Measurements from ENCODE around the gene SOX6.

SOX6 gene

DNA sequence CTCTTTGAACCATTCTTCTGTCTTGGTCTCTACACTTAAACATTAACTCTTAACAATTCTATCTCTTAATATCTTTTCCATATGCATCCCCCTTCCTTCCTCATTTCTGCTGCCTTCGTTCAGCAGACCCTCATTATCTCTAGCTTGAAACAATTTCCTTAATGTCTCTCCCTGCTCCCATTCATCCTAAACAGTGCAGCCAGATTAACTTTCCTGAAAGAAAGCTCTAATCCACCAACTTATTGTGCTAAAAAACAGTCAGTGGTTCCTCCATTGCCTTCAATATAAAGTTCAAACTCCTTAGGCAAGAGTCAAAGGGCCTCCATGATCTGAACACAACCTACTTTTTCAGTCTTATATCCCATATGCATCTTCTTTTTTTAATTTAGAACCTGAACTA is 42.5 kb downstream of the SOX6 start:
- Histone ChIP-seq H3K14ac (ENCODE audit: low read length) (no peak overlapping the region), H3K4me2 (ENCODE audit: insufficient read depth, low read length, poor library complexity, severe bottlenecking) (no peak overlapping the region), H2AK5ac (ENCODE audit: low read depth, low read length) (no peak overlapping the region), H3K27me3 (ENCODE audit: control insufficient read depth in 3 of 3, insufficient read depth in 3 of 3, low read depth in 1 of 3, low read length in 3 of 3) (no peaks in the 10 kb centered on the region), H3K9me3 (replicated peaks in 1 of 2; ENCODE audit: control insufficient read depth in 2 of 2, insufficient read depth in 1 of 2, low read depth in 1 of 2, low read length in 2 of 2) (no peaks in the 10 kb centered on the region), H3K4me3 (ENCODE audit: low read length in 2 of 2) (no peak overlapping the region), H2BK5ac (ENCODE audit: low read length) (no peak overlapping the region), H3K79me1 (ENCODE audit: low read depth, low read length) (no peaks in the 10 kb centered on the region), H3K23ac (ENCODE audit: low read depth, low read length, poor library complexity) (no peak overlapping the region), H3K18ac (ENCODE audit: low read length) (no peak overlapping the region), H2BK12ac (ENCODE audit: low read length) (no peak overlapping the region), H4K8ac (ENCODE audit: low read depth, low read length) (no peak overlapping the region), H2AFZ (ENCODE audit: low read length) (no peak overlapping the region), H2BK120ac (ENCODE audit: low read depth, low read length) (no peak overlapping the region), H4K91ac (ENCODE audit: low read depth, low read length, poor library complexity) (no peak overlapping the region), H3K4me1 (ENCODE audit: control insufficient read depth in 2 of 2, insufficient read depth in 1 of 2, low read depth in 1 of 2, low read length in 2 of 2) (peaks cover 3 to 4% of the 10 kb centered on the region in 2 donors), H3K4ac (ENCODE audit: low read length) (no peak overlapping the region), H3K36me3 (replicated peaks in 1 of 2; ENCODE audit: control insufficient read depth in 2 of 2, insufficient read depth in 2 of 2, low read length in 2 of 2) (no peaks in the 10 kb centered on the region), H3K27ac (replicated peaks; ENCODE audit: low read length) (peak overlapping the region; percentile 37), H3K9ac (ENCODE audit: low read depth, low read length, poor library complexity) (no peak overlapping the region), H2BK15ac (ENCODE audit: low read length) (no peak overlapping the region)
- DNase-seq (ENCODE audit: low spot score): no peak
- no CpG with 5 or more reads among the region's 1 CpG for WGBS, 2 donors (ENCODE audit: extremely low coverage in 2 of 2, insufficient read length in 2 of 2, insufficient replicate concordance in 1 of 2)

- no peak overlapping the region for H2BK12ac ChIP-seq (ENCODE audit: low read length)
- H2AK5ac ChIP-seq (ENCODE audit: low read depth, low read length): no peak overlapping the region
- no peaks in the 10 kb centered on the region for H3K36me3 ChIP-seq (replicated peaks in 1 of 2; ENCODE audit: control insufficient read depth in 2 of 2, insufficient read depth in 2 of 2, low read length in 2 of 2)
- H3K79me1 ChIP-seq (ENCODE audit: low read depth, low read length): no peaks in the 10 kb centered on the region
- H3K4me2 ChIP-seq (ENCODE audit: insufficient read depth, low read length, poor library complexity, severe bottlenecking): no peak overlapping the region
- no CpG with 5 or more reads among the region's 3 CpGs for WGBS, 2 donors (ENCODE audit: extremely low coverage in 2 of 2, insufficient read length in 2 of 2, insufficient replicate concordance in 1 of 2)
- H4K91ac ChIP-seq (ENCODE audit: low read depth, low read length, poor library complexity): no peak overlapping the region
- H3K23ac ChIP-seq (ENCODE audit: low read depth, low read length, poor library complexity): no peak overlapping the region
- H3K9ac ChIP-seq (ENCODE audit: low read depth, low read length, poor library complexity): no peak overlapping the region
- no peak overlapping the region for H3K14ac ChIP-seq (ENCODE audit: low read length)
- no peak overlapping the region for H2BK120ac ChIP-seq (ENCODE audit: low read depth, low read length)
- no peak overlapping the region for H4K8ac ChIP-seq (ENCODE audit: low read depth, low read length)
- no peaks in the 10 kb centered on the region for H3K9me3 ChIP-seq (replicated peaks in 1 of 2; ENCODE audit: control insufficient read depth in 2 of 2, insufficient read depth in 1 of 2, low read depth in 1 of 2, low read length in 2 of 2)
- H3K4me1 ChIP-seq (ENCODE audit: control insufficient read depth in 2 of 2, insufficient read depth in 1 of 2, low read depth in 1 of 2, low read length in 2 of 2): peaks cover 3 to 7% of the 10 kb centered on the region in 2 donors
- no peak overlapping the region for H2BK5ac ChIP-seq (ENCODE audit: low read length)
- H3K27me3 ChIP-seq (ENCODE audit: control insufficient read depth in 3 of 3, insufficient read depth in 3 of 3, low read depth in 1 of 3, low read length in 3 of 3): no peaks in the 10 kb centered on the region
- H2AFZ ChIP-seq (ENCODE audit: low read length): no peak overlapping the region
- H2BK15ac ChIP-seq (ENCODE audit: low read length): no peak overlapping the region
- no peak overlapping the region for H3K4me3 ChIP-seq (ENCODE audit: low read length in 2 of 2)
- no peak overlapping the region for H3K4ac ChIP-seq (ENCODE audit: low read length)
- no peak overlapping the region for H3K18ac ChIP-seq (ENCODE audit: low read length)
- no peak for DNase-seq (ENCODE audit: low spot score)
- no peak overlapping the region for H3K27ac ChIP-seq (replicated peaks; ENCODE audit: low read length)
These were observed 44.0 kb downstream of the SOX6 start for GRCh38 chr11:16312233-16312765.

DNA sequence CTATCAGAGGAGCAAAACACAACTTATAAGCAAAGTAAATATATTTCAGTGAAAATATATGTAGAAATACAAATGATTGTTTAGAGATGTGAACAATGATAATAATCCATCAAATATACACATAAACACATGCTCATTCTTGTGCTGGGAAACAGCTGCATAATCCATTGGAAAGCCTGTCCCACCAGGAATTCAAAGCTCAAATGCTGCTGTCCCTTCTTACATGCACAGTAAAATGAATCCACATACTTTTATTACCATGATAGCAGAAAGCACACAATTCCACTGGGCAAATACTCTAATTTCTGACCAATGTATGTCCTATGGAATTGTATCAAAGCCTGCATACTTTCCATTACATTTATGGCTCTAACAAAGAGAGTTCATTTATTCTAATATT is 44.5 kb downstream of the SOX6 start:
- peaks cover 3 to 7% of the 10 kb centered on the region in 2 donors for H3K4me1 ChIP-seq (ENCODE audit: control insufficient read depth in 2 of 2, insufficient read depth in 1 of 2, low read depth in 1 of 2, low read length in 2 of 2)
- no peak overlapping the region for H3K27ac ChIP-seq (replicated peaks; ENCODE audit: low read length)
- no peak overlapping the region for H3K18ac ChIP-seq (ENCODE audit: low read length)
- no peak overlapping the region for H3K14ac ChIP-seq (ENCODE audit: low read length)
- no peak overlapping the region for H2AFZ ChIP-seq (ENCODE audit: low read length)
- H2BK5ac ChIP-seq (ENCODE audit: low read length): no peak overlapping the region
- H2BK120ac ChIP-seq (ENCODE audit: low read depth, low read length): no peak overlapping the region
- no peak overlapping the region for H3K4me3 ChIP-seq (ENCODE audit: low read length in 2 of 2)
- H3K4ac ChIP-seq (ENCODE audit: low read length): no peak overlapping the region
- no peak overlapping the region for H3K23ac ChIP-seq (ENCODE audit: low read depth, low read length, poor library complexity)
- H3K9ac ChIP-seq (ENCODE audit: low read depth, low read length, poor library complexity): no peak overlapping the region
- H2AK5ac ChIP-seq (ENCODE audit: low read depth, low read length): no peak overlapping the region
- no peaks in the 10 kb centered on the region for H3K79me1 ChIP-seq (ENCODE audit: low read depth, low read length)
- no peak overlapping the region for H2BK15ac ChIP-seq (ENCODE audit: low read length)
- H2BK12ac ChIP-seq (ENCODE audit: low read length): no peak overlapping the region
- no peak overlapping the region for H4K91ac ChIP-seq (ENCODE audit: low read depth, low read length, poor library complexity)
- H4K8ac ChIP-seq (ENCODE audit: low read depth, low read length): no peak overlapping the region
- no peaks in the 10 kb centered on the region for H3K36me3 ChIP-seq (replicated peaks in 1 of 2; ENCODE audit: control insufficient read depth in 2 of 2, insufficient read depth in 2 of 2, low read length in 2 of 2)
- no peaks in the 10 kb centered on the region for H3K9me3 ChIP-seq (replicated peaks in 1 of 2; ENCODE audit: control insufficient read depth in 2 of 2, insufficient read depth in 1 of 2, low read depth in 1 of 2, low read length in 2 of 2)
- DNase-seq (ENCODE audit: low spot score): no peak
- no peaks in the 10 kb centered on the region for H3K27me3 ChIP-seq (ENCODE audit: control insufficient read depth in 3 of 3, insufficient read depth in 3 of 3, low read depth in 1 of 3, low read length in 3 of 3)
- no peak overlapping the region for H3K4me2 ChIP-seq (ENCODE audit: insufficient read depth, low read length, poor library complexity, severe bottlenecking)

DNA sequence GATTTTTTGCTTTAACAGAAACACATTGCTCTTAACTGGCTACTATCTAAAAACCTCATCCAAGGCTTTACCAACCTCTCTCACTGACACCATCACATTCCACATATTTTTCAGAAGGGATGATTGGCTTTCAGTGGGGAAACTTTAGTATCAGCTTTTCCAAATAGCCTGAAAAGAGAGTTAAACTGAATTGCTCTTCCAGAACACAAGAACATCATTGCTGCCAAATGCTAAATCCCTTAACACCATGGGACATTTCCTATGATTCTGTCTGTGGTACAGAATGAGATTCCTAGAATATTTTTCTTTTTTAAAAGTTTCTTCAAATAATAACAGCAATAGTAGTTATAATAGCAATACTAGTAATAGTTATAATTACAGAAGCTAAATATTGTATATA is 45.4 kb downstream of the SOX6 start:
- Histone ChIP-seq H3K23ac (ENCODE audit: low read depth, low read length, poor library complexity) (no peak overlapping the region), H2BK5ac (ENCODE audit: low read length) (no peak overlapping the region), H2AFZ (ENCODE audit: low read length) (no peak overlapping the region), H2BK12ac (ENCODE audit: low read length) (no peak overlapping the region), H2BK120ac (ENCODE audit: low read depth, low read length) (no peak overlapping the region), H3K9ac (ENCODE audit: low read depth, low read length, poor library complexity) (no peak overlapping the region), H4K8ac (ENCODE audit: low read depth, low read length) (no peak overlapping the region), H3K4me3 (ENCODE audit: low read length in 2 of 2) (no peak overlapping the region), H3K4me2 (ENCODE audit: insufficient read depth, low read length, poor library complexity, severe bottlenecking) (no peak overlapping the region), H3K4ac (ENCODE audit: low read length) (no peak overlapping the region), H3K18ac (ENCODE audit: low read length) (no peak overlapping the region), H2BK15ac (ENCODE audit: low read length) (no peak overlapping the region), H3K9me3 (replicated peaks in 1 of 2; ENCODE audit: control insufficient read depth in 2 of 2, insufficient read depth in 1 of 2, low read depth in 1 of 2, low read length in 2 of 2) (no peaks in the 10 kb centered on the region), H3K27me3 (ENCODE audit: control insufficient read depth in 3 of 3, insufficient read depth in 3 of 3, low read depth in 1 of 3, low read length in 3 of 3) (no peaks in the 10 kb centered on the region), H3K79me1 (ENCODE audit: low read depth, low read length) (no peaks in the 10 kb centered on the region), H2AK5ac (ENCODE audit: low read depth, low read length) (no peak overlapping the region), H4K91ac (ENCODE audit: low read depth, low read length, poor library complexity) (no peak overlapping the region), H3K36me3 (replicated peaks in 1 of 2; ENCODE audit: control insufficient read depth in 2 of 2, insufficient read depth in 2 of 2, low read length in 2 of 2) (no peaks in the 10 kb centered on the region), H3K4me1 (ENCODE audit: control insufficient read depth in 2 of 2, insufficient read depth in 1 of 2, low read depth in 1 of 2, low read length in 2 of 2) (peaks cover 3 to 7% of the 10 kb centered on the region in 2 donors), H3K14ac (ENCODE audit: low read length) (no peak overlapping the region), H3K27ac (replicated peaks; ENCODE audit: low read length) (no peak overlapping the region)
- no peak for DNase-seq (ENCODE audit: low spot score)

Measured in neuronal stem cell (in vitro differentiated cells).